Natural killer cell (primary cell): ENCODE data around the gene DIP2C. TPM values are rescaled to one million over a fixed set of nuclear protein-coding genes. Genes with fewer than 3 reads are reported as not detected.

Source experiments
- ATAC-seq, 3 donors: fragments of 150-1000 bp in 2 of 3; fragments of 200-7000 bp in 1 of 3; cut with Tn5 transposase; 1 replicate in 1 of 3; 2 replicates in 2 of 3; pipeline ENCODE4 v1.10.0; 2021; ENCODE audit warnings: mild to moderate bottlenecking in 2 of 3, moderate library complexity in 2 of 3
- DNase-seq, 2 donors: peaks; one replicate each; pipeline versions ENCODE4 v3.0.0 to v3.0.0-alpha.2; 2013 to 2021; ENCODE audit warnings: mixed read lengths in 1 of 2
- H3K27ac ChIP-seq: one replicate; pipeline ENCODE4 v1.5.1; 2013; ENCODE audit warnings: mild to moderate bottlenecking, low read length
- H3K27me3 ChIP-seq: one replicate; pipeline ENCODE4 v1.6.1; 2013; ENCODE audit warnings: low read length; ENCODE audit not compliant: control insufficient read depth, insufficient read depth
- H3K36me3 ChIP-seq: one replicate; pipeline ENCODE4 v1.6.1; 2013; ENCODE audit warnings: low read length; ENCODE audit not compliant: control insufficient read depth, insufficient read depth
- H3K4me1 ChIP-seq: one replicate; pipeline ENCODE4 v1.6.1; 2013; ENCODE audit warnings: low read length; ENCODE audit not compliant: control insufficient read depth, insufficient read depth
- H3K4me3 ChIP-seq: one replicate; pipeline ENCODE4 v1.5.1; 2013; ENCODE audit warnings: low read length
- H3K9me3 ChIP-seq: one replicate; pipeline ENCODE4 v1.6.1; 2013; ENCODE audit warnings: low read length; ENCODE audit not compliant: control insufficient read depth, insufficient read depth
- H3K27ac Mint-ChIP-seq, 2 donors: one replicate each; pipeline ENCODE4 v1.8.0; 2022; ENCODE audit warnings: mild to moderate bottlenecking in 2 of 2, mixed read lengths in 2 of 2, moderate library complexity in 1 of 2
- H3K27me3 Mint-ChIP-seq, 2 donors: one replicate each; pipeline ENCODE4 v1.8.0; 2022; ENCODE audit warnings: low read depth in 2 of 2, mixed read lengths in 2 of 2
- H3K36me3 Mint-ChIP-seq: one replicate; pipeline ENCODE4 v1.8.0; 2022; ENCODE audit warnings: mixed read lengths
- H3K4me1 Mint-ChIP-seq, 2 donors: one replicate each; pipeline ENCODE4 v1.8.0; 2022; ENCODE audit warnings: mixed read lengths in 2 of 2
- H3K4me3 Mint-ChIP-seq: one replicate; pipeline ENCODE4 v1.8.0; 2022; ENCODE audit warnings: mild to moderate bottlenecking, moderate library complexity, mixed read lengths
- H3K9me3 Mint-ChIP-seq, 2 donors: one replicate each; pipeline ENCODE4 v1.8.0; 2022; ENCODE audit warnings: mixed read lengths in 2 of 2
- WGBS: methylation state at CpG from one replicate; pipeline ENCODE4 v1.1.7; 2013; ENCODE audit warnings: missing lambda C conversion rate; ENCODE audit not compliant: insufficient coverage; 5-methylcytosine and 5-hydroxymethylcytosine counted together
- intact Hi-C: fragments of 100-400 bp; cut with micrococcal nuclease; formaldehyde crosslinking; loops from one replicate; pipeline ENCODE4 v1.14.2; 2022
- total RNA-seq, 4 donors: library from RNA; stranded (reverse); fragments of 120-200 nt in 1 of 4; gene quantifications; one replicate each; pipeline versions ENCODE4 v1.2.3 to v1.2.4, GENCODE V29; 2013 to 2022
- TF ChIP-seq, protein P1 (sequence below): fragments of 200-600 bp; IDR thresholded peaks from one replicate; pipeline ENCODE4 v1.8.0; 2022; ENCODE audit warnings: antibody characterized with exemption

DIP2C gene
- total RNA-seq, 3 donors from 2014 or later (not counting 1 experiment from before 2014, with no cell fraction given): 1.5 to 5.8 (median 3.8) TPM

DNA sequence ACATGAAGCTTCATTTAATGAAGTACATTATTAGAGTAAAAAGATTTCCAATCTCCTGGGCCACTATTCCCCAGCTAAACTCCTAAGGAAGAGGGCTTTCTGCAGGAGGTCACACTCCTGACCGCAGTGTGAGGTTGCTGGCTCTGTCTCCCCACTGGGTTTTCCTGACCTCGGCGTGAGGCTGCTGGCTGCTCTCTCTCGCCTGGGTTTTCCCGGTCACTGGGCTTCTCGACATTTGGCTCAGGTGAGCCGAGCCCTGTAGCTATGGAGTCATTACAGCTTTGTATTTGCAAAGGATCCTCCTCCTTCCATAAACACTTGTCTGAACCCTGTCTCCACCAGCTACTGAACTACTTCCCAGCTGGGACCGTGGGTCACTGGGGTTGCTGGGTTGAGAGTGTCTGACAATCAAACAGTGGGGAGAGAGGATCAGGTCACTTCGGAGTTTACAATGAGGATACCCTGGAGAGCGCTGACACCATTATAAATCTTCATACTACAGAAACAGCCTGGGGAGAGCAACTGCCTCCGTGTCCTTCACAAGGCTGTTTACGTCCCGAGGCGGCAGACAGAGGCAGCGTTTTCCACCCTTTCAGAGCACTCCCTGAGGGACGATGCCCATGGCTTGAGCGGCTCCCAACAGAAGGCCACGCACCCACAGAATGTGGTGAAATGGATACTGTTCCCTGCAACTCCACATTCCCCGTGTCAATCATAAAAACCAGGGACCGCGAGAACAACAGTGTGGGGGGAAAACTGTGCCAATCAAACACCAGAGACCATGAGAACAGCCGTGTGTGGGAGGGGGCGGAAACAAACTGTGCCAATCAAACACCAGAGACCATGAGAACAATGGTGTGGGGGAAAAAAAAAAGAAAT, 328.0 kb downstream of the DIP2C start:
- H3K27ac Mint-ChIP-seq: no peak overlapping the region
- Histone ChIP-seq H3K4me3 (no peak overlapping the region), H3K36me3 (no peaks in the 10 kb centered on the region), H3K27me3 (no peaks in the 10 kb centered on the region), H3K27ac (no peak overlapping the region), H3K4me1 (no peaks in the 10 kb centered on the region), H3K9me3 (no peaks in the 10 kb centered on the region)
- TF ChIP-seq, protein P1, sequence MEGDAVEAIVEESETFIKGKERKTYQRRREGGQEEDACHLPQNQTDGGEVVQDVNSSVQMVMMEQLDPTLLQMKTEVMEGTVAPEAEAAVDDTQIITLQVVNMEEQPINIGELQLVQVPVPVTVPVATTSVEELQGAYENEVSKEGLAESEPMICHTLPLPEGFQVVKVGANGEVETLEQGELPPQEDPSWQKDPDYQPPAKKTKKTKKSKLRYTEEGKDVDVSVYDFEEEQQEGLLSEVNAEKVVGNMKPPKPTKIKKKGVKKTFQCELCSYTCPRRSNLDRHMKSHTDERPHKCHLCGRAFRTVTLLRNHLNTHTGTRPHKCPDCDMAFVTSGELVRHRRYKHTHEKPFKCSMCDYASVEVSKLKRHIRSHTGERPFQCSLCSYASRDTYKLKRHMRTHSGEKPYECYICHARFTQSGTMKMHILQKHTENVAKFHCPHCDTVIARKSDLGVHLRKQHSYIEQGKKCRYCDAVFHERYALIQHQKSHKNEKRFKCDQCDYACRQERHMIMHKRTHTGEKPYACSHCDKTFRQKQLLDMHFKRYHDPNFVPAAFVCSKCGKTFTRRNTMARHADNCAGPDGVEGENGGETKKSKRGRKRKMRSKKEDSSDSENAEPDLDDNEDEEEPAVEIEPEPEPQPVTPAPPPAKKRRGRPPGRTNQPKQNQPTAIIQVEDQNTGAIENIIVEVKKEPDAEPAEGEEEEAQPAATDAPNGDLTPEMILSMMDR: no peak
- H3K27me3 Mint-ChIP-seq: peaks cover 0 to 13% of the 10 kb centered on the region in 2 donors
- 80% methylated on average over 22 of the region's 23 CpGs for WGBS
- H3K36me3 Mint-ChIP-seq: peaks cover 6% of the 10 kb centered on the region
- peaks cover 0 to 7% of the 10 kb centered on the region in 2 donors for H3K4me1 Mint-ChIP-seq
- no peak for ATAC-seq
- DNase-seq: no peak
- intact Hi-C loops: no loop called here
- H3K4me3 Mint-ChIP-seq: no peak overlapping the region
- H3K9me3 Mint-ChIP-seq: no peaks in the 10 kb centered on the region

DNA sequence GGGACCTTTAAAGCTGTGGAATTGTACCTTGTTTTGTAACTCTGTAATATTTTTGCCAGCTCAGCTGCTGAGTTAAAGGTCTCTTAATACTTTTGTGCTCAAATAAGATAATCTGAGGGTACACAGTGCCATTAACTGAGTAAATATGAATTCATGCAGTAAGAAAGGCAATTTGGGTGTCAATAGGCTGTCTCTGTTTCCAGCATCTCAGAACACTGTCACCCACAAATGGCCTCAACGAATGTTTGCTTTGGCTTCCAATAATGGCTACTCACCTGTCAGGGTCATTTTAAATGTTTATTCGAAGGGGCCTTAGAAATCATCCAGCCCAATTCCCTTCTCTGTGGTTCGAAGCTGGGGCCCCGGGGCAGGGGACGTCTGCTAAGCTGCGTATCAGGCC, 328.8 kb downstream of the DIP2C start:
- Histone ChIP-seq H3K4me1 (no peaks in the 10 kb centered on the region), H3K9me3 (no peaks in the 10 kb centered on the region), H3K36me3 (no peaks in the 10 kb centered on the region), H3K27ac (no peak overlapping the region), H3K27me3 (no peaks in the 10 kb centered on the region), H3K4me3 (no peak overlapping the region)
- Mint-ChIP-seq H3K36me3 (peaks cover 6% of the 10 kb centered on the region), H3K27ac (no peak overlapping the region), H3K4me1 (peaks cover 0 to 7% of the 10 kb centered on the region in 2 donors), H3K27me3 (peaks cover 0 to 13% of the 10 kb centered on the region in 2 donors), H3K4me3 (no peak overlapping the region), H3K9me3 (no peaks in the 10 kb centered on the region)
- DNase-seq (no peak), ATAC-seq (no peak)
- intact Hi-C loops: no loop called here
- TF ChIP-seq, protein P1: no peak
- WGBS: 91% methylated on average over 6 of the region's 6 CpGs

DNA sequence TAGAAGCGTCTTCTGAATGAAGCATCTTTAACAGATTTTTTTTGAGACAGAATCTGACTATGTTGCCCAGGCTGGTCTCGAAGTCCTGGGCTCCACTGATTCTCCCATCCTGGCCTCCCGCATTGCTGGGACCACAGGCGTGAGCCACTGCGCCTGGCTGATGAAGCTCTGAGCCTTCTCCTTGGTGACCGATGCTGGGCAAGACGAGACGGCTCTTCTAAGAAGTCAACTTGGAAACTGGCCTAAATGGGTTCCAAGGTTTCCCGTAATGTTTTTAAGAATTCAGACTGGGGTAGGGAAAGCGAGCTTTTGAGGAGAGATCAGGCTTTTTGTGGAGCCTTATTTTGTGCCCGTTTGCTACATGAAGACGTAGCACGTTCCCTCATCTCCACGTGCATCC, 329.7 kb downstream of the DIP2C start:
- peaks cover 0 to 13% of the 10 kb centered on the region in 2 donors for H3K27me3 Mint-ChIP-seq
- H3K4me1 Mint-ChIP-seq: peaks cover 0 to 7% of the 10 kb centered on the region in 2 donors
- no peaks in the 10 kb centered on the region for H3K9me3 Mint-ChIP-seq
- peaks cover 6% of the 10 kb centered on the region for H3K36me3 Mint-ChIP-seq
- no peak overlapping the region for H3K4me3 Mint-ChIP-seq
- 93% methylated on average over 14 of the region's 14 CpGs for WGBS
- Histone ChIP-seq H3K9me3 (no peaks in the 10 kb centered on the region), H3K4me3 (no peak overlapping the region), H3K36me3 (no peaks in the 10 kb centered on the region), H3K27me3 (no peaks in the 10 kb centered on the region), H3K27ac (no peak overlapping the region), H3K4me1 (no peaks in the 10 kb centered on the region)
- H3K27ac Mint-ChIP-seq: no peak overlapping the region
- TF ChIP-seq, protein P1: no peak
- intact Hi-C loops: no loop called here
- no peak for DNase-seq
- ATAC-seq: no peak
